Measurements from ENCODE around the gene EGLN2. TPM values are rescaled to one million over a fixed set of nuclear protein-coding genes. Genes with fewer than 3 reads are reported as not detected.
A peak's percentile ranks its signal among the peaks of the same experiment; 100 is the strongest.
"Not testable (repeated sequence)": the region's sequence is repeated elsewhere in the genome, so short reads cannot be mapped to it uniquely, and the experiment has no call there.

EGLN2 gene
- total RNA-seq, 2 experiments from 2014 or later = 89.1 to 90.3 TPM

GRCh38 chr19:40838477-40838876 is 39.5 kb downstream of the EGLN2 start:
- intact Hi-C loops (cut with micrococcal nuclease); H3K4me3 Mint-ChIP-seq; H3K9me3 Mint-ChIP-seq; CTCF ChIA-PET; H3K4me1 Mint-ChIP-seq (ENCODE audit: low read depth); H3K27ac Mint-ChIP-seq; DNase-seq; H3K27me3 Mint-ChIP-seq; POLR2A ChIA-PET; H3K36me3 Mint-ChIP-seq: not testable (repeated sequence)

- H3K9me3 Mint-ChIP-seq; CTCF ChIA-PET; POLR2A ChIA-PET; intact Hi-C loops (cut with micrococcal nuclease); DNase-seq; H3K27ac Mint-ChIP-seq; H3K4me3 Mint-ChIP-seq; H3K27me3 Mint-ChIP-seq; H3K36me3 Mint-ChIP-seq: not testable (repeated sequence)
- peaks cover 14% of the 10 kb centered on the region for H3K4me1 Mint-ChIP-seq (ENCODE audit: low read depth)
These were observed 43.0 kb downstream of the EGLN2 start for GRCh38 chr19:40842012-40842411.

DNA sequence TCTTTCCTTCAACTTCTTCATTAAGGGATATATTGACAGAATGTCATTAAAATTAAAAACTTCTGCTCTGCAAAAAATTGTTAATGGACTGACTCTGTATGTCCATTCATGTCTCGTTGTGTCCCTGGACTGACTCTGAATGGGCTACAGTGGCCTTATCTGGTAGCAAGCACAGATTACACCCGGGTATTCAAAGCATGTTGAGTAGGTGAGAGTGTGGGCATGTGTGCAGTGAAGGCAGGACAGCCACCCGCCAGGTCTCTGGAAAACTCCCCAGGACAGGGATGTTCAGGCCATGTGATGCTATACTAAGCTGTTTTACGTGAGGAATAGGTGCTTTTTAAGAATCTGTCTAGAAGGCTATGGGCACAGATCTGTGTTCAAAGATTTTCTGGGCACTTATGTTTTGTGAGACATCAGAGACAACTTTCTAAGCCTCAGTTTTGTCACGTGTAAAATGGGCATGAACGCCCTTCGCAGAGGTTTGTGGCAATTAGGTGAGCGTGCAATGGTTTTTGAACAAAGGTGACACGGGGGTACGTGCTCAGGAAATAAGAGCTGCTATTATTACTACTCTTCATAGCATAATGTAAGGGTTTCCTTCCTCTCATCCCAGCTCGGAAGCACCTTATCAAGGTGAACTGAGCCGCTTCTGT is 44.1 kb downstream of the EGLN2 start:
- H3K36me3 Mint-ChIP-seq; H3K9me3 Mint-ChIP-seq; DNase-seq; intact Hi-C loops (cut with micrococcal nuclease); CTCF ChIA-PET; H3K27me3 Mint-ChIP-seq; H3K27ac Mint-ChIP-seq; POLR2A ChIA-PET: not testable (repeated sequence)
- H3K4me1 Mint-ChIP-seq (ENCODE audit: low read depth) = peaks cover 20% of the 10 kb centered on the region
- H3K4me3 Mint-ChIP-seq = peak overlapping the region; percentile 52

GRCh38 chr19:40843653-40844052 is 44.7 kb downstream of the EGLN2 start:
- H3K36me3 Mint-ChIP-seq, POLR2A ChIA-PET, CTCF ChIA-PET, H3K9me3 Mint-ChIP-seq: not testable (repeated sequence)
- DNase-seq = peak; percentile 87
- Mint-ChIP-seq H3K4me3 (peak overlapping the region; percentile 52), H3K27ac (peak overlapping the region; percentile 54), H3K4me1 (ENCODE audit: low read depth) (peaks cover 22% of the 10 kb centered on the region), H3K27me3 (peaks cover 12% of the 10 kb centered on the region)
- intact Hi-C loops (cut with micrococcal nuclease) = loop anchor here (2.0 kb wide), 1 partner anchor 31 kb away; no protein-coding TSS in a partner anchor

DNA sequence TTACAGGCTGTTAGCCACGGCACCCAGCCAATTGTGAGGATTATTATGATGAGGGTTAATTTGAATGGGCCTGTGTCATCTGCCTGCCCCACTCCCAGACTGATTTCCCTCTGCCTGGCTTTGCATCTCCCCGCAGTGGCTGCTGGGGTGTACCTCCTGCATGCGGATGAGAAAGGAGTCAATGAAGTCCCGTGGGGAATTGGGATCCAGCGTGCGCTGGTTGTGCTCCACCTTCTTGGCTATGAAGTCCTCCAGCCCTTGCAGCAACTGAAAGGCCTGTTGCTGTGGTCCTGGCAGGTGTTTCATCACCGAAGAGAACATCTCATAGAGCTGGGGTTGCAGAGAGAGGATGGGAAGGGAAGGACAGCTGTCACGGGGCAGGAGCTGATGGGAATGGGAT is 47.7 kb downstream of the EGLN2 start:
- H3K36me3 Mint-ChIP-seq; intact Hi-C loops (cut with micrococcal nuclease); H3K4me3 Mint-ChIP-seq; H3K9me3 Mint-ChIP-seq; H3K27ac Mint-ChIP-seq; DNase-seq; POLR2A ChIA-PET; CTCF ChIA-PET: not testable (repeated sequence)
- Mint-ChIP-seq H3K27me3 (peaks cover 26% of the 10 kb centered on the region), H3K4me1 (ENCODE audit: low read depth) (peaks cover 27% of the 10 kb centered on the region)

DNA sequence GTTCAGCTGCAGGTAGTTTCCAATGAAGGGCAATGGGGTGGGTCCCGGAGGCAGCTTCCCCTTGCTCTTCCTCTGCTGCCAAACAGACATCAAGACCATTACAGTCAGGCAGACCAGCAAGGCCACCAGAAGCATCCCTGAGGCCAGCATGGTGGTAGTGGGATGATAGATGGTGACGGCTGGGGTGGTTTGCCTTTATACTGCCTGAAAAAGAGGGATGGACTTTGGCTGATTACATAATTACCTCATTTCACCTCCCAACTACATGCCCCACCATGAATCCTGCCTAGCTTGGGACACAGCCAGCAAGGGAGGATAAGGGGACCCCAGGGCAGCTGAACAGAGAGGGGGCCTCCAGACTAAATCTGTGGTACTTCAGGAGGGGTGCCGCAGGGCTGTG is 51.3 kb downstream of the EGLN2 start, which contains the start of gene CYP2A6:
TSS of gene CYP2A6 (minus strand) at position 171 of the 400 bp plus-strand sequence. CDS start at position 150, 21 bp downstream.
- H3K9me3 Mint-ChIP-seq; H3K36me3 Mint-ChIP-seq; DNase-seq; intact Hi-C loops (cut with micrococcal nuclease); H3K4me3 Mint-ChIP-seq; POLR2A ChIA-PET; CTCF ChIA-PET; H3K27ac Mint-ChIP-seq: not testable (repeated sequence)
- peaks cover 13% of the 10 kb centered on the region for H3K4me1 Mint-ChIP-seq (ENCODE audit: low read depth)
- H3K27me3 Mint-ChIP-seq = peaks cover 26% of the 10 kb centered on the region

DNA sequence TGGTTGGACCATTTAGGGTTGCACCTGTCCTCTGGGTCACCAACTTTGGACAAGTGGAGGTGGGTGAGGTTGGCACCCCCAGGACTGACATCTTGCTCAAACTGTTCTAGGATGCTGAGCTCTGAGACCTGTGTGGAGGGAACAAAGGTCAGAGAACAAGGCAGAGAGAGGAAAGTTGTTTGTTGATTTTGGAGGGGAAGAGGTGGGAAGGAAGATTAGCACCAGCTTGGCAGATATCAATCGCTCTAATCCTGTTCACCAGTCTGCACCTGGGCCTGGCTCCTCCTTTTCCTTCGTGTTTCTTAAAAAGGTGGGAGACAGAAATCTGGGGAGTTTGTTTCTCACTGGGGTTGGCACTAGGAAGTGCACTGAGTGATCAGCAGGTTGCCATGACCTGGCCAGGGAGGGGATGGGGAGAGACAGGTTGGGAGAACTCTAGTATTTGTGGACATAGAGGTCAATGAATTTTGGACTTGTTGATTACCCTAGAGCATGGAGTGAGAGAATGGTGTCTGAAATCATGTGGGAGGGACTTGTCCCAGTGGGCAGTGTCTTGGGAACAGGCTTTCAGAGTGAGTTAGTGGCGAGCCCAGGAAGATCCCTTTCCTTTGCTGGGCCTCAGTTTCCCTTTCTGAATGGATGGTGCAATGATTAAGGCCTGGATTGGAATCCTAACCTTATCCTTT is 53.6 kb downstream of the EGLN2 start:
- Mint-ChIP-seq H3K27me3 (peaks cover 20% of the 10 kb centered on the region), H3K4me1 (ENCODE audit: low read depth) (peaks cover 13% of the 10 kb centered on the region)
- H3K4me3 Mint-ChIP-seq; CTCF ChIA-PET; H3K27ac Mint-ChIP-seq; H3K36me3 Mint-ChIP-seq; DNase-seq; intact Hi-C loops (cut with micrococcal nuclease); POLR2A ChIA-PET; H3K9me3 Mint-ChIP-seq: not testable (repeated sequence)

Other genes with a start within 250 kb of the EGLN2 start
- 100 to 1,000 TPM; 112 to 126 TPM for gene SHKBP1, start 222.3 kb upstream of the EGLN2 start, total RNA-seq
- gene LTBP4, start 197.8 kb upstream of the EGLN2 start, total RNA-seq = 100 to 1,000 TPM; 178 to 182 TPM
- 10 to 100 TPM; 14.0 to 14.8 TPM for gene NUMBL, start 108.5 kb upstream of the EGLN2 start, total RNA-seq
- 10 to 100 TPM; 31.7 to 36.3 TPM for gene COQ8B, start 82.3 kb upstream of the EGLN2 start, total RNA-seq
- 1 to 10 TPM; 6.4 TPM for gene ITPKC, start 82.1 kb upstream of the EGLN2 start, total RNA-seq
- 10 to 100 TPM; 14.1 to 15.8 TPM for gene ACTMAP, start 48.7 kb upstream of the EGLN2 start, total RNA-seq
- 100 to 1,000 TPM; 241 to 253 TPM for gene SNRPA, start 48.0 kb upstream of the EGLN2 start, total RNA-seq
- gene MIA, start 23.7 kb upstream of the EGLN2 start, total RNA-seq = under 1 TPM in 1 of 2 experiments, not detected in 1; 1.00 TPM
- 10 to 100 TPM; 38.0 to 41.7 TPM for gene RAB4B, start 20.9 kb upstream of the EGLN2 start, total RNA-seq
- not detected for gene CYP2A6, start 51.3 kb downstream of the EGLN2 start, total RNA-seq
- not detected for gene CYP2A7, start 83.0 kb downstream of the EGLN2 start, total RNA-seq
- not detected for gene CYP2B6, start 192.1 kb downstream of the EGLN2 start, total RNA-seq

All from activated CD4-positive, alpha-beta memory T cell treated with anti-CD3 and anti-CD28 coated beads for 36 hours (primary cell).